HG03175 (cell line): ENCODE measurements around the gene CDH8.

ENCODE experiments used
- ATAC-seq: cut with Tn5 transposase; IDR thresholded peaks from one replicate; pipeline ENCODE4 v1.9.1; 2021; ENCODE audit warnings: mild to moderate bottlenecking, moderate library complexity; ENCODE audit not compliant: unreplicated experiment

The CDH8 gene

DNA sequence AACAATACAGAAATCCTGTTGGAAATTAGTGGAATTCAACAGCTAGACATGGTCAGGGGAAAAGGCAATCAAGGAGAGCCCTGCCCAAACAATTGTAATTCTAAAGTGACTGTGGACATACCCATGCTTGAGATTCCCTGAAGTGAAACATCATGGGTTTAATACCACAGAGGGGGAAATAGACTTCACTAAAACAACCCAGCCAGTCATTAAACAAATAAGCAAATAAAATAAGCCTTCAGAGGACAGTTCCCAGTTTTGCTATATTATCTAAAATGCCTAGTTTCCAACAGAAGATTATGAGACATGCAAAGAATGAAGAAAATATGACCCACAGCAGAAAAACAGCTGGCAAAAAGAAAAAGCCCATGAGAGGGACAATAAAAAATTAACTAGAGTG is 376.3 kb downstream of the CDH8 start:
- no peak for ATAC-seq

- no peak for ATAC-seq
Measured at GRCh38 chr16:61654962-61655361, 381.3 kb downstream of the CDH8 start.

GRCh38 chr16:61653544-61653943 is 382.7 kb downstream of the CDH8 start:
- ATAC-seq = no peak

DNA sequence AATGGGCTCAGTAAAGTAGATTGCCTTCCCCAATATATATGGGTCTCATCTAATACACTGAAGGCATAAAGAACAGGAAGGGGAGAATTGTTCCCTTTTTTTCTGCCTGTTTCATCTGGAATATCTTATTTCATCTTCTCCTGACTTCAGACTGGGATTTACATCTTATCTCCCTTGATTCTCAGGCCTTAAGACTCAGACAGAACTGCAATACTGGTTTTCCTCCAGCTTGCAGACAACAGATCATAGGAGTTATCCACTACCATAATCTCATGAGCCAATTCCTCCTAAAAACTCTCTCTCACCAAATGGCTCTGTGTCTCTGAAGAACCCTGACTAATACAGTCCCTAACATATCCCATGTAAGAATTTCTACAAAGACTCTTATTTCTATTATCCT is 390.7 kb downstream of the CDH8 start:
- no peak for ATAC-seq

GRCh38 chr16:61644736-61645135 is 391.5 kb downstream of the CDH8 start:
- ATAC-seq = no peak

DNA sequence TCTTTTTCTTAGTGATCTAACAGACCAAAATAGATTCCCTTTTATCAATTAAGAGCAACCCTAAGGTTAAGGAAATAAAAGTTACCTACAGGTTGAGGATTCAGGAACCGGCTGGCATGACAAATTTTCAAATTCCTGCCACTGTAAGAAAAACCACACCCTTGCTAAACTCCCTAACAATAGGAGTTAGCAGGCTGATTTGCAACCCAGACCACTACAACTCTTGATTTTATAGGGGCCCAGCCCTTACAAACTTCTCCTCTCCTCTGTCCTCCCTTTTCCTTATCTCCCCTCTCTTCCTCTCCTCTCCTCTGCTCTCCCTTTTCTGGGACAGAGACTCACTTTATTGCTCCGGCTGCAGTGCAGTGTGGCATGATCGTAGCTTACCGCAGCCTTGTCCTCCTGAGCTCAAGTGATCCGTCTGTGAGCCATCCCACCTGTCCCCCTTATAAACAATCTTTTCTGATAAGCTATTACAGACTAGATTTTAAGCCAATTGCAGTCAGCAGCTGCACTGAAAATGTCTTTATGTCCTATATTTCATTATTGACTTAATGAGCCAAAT is 418.9 kb downstream of the CDH8 start:
- no peak for ATAC-seq

GRCh38 chr16:61616088-61616487 is 420.1 kb downstream of the CDH8 start:
- no peak for ATAC-seq

GRCh38 chr16:61611847-61612491 is 424.3 kb downstream of the CDH8 start:
- ATAC-seq = no peak

DNA sequence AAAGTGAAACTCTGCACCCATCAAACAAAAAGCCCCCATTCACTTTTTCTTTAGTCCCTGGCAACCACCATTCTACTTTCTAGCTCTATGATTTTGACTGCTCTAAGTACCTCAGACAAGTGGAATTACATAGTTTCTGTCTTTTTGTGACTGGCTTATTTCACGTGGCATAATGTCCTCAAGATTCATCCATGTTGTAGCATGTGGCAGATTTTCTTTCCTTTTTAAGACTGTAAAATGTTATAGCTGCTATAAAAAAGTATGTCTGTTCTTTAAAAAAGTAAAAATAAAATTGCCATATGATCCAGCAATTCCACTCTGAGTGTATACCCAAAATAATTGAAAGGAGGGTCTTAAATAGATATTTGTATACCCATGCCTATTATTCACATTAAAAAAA is 429.7 kb downstream of the CDH8 start:
- ATAC-seq = no peak
